HG02885 (cell line): Measurements from ENCODE around the gene MMP2.

Experiments used
- ATAC-seq: cut with Tn5 transposase; IDR thresholded peaks from one replicate; pipeline ENCODE4 v1.9.1; 2021; ENCODE audit warnings: mild to moderate bottlenecking; ENCODE audit not compliant: unreplicated experiment, poor library complexity

The MMP2 gene

DNA sequence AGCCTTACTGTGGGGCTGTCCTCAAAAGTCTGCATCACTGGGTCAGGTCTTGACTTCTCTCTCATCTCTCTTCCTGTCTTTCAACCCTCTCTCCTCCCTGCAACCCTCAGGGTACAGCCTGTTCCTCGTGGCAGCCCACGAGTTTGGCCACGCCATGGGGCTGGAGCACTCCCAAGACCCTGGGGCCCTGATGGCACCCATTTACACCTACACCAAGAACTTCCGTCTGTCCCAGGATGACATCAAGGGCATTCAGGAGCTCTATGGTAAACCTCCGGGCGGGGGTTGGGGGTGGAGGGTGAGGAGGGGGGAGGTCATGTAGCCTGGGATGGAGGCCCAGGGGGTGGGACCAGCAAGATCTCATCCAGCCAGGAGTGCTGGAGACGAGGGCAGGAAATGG is 12.7 kb downstream of the MMP2 start:
- no peak for ATAC-seq

GRCh38 chr16:55492756-55493380 is 13.9 kb downstream of the MMP2 start:
- ATAC-seq: no peak

DNA sequence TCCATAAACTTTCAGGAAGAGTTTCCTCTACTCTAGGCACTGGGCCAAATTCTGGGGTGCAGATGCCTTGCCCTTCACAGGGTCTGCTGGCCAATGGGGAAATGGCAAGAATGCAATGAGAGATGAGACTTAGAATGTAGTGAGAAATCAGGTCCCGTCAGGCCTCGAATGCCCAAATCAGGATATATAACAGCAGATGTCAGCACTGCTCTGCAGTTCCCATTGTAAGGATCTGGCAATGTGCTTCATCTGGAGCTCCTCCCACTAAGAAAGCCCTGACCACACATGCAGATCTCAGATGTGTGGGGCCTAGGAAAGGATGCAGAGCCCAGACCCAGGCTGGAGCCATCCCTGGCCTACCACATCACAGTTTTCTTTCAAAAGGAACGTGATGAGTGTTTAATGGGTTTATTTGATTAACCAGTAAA is 16.0 kb downstream of the MMP2 start:
- no peak for ATAC-seq

DNA sequence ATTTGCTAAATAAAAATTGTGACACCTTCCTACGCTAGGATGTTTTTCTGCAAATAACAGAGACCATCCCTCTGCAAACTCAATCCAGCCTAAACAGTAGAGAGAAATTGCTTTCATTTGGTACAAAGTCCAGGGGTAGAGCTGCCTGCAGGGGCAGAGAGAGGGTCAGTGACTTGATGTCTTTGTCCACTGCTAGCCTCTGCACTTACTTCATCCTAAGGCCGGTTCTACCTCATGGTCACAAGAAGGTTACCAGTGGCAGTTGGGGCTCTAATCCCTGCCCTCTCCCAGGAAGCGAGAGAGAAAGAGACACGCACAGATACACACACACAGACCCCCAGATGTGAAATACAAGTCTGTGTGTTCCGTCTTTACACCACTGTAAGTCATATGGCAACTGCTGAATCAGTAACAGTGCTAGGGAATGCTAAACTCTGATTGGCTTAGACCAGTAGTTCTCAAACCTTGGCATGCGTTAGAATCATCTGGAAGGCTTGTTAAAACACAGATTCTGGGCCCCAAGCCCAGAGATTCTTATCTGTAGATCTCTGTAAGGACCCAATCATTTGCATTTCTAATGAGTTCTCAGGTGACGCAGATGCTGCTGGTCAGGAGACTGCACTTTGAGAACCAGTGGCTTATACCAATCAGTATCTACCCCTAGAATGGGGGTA is 16.8 kb downstream of the MMP2 start:
- no peak for ATAC-seq

DNA sequence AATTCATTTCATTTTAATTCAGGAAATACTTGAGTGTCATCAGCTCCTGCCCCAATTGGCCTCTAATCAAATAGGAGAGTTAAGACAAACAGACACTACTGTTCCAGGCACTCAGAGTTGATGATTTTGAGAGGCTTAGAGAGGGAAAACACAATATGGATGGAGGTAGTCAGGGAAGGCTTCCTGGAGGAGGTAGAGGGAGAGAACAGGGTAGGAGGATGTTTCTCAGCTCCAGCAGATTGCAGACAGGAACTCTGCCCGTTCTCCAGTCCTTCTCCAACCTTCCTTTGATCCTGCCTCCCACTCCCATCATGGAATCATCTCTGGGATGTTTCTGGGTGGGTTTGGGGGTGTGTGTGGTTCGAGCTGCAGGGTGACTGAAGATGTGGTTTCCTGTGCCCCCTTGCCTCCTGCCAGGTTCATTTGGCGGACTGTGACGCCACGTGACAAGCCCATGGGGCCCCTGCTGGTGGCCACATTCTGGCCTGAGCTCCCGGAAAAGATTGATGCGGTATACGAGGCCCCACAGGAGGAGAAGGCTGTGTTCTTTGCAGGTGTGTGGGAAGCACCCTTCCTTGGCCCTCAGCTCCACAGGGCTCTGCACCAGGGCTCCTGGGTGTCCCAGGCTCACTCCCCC is 17.6 kb downstream of the MMP2 start:
- ATAC-seq: no peak

GRCh38 chr16:55497558-55497957 is 18.6 kb downstream of the MMP2 start:
- ATAC-seq: no peak

- no peak for ATAC-seq
These were observed 19.1 kb downstream of the MMP2 start for GRCh38 chr16:55498101-55498500.

DNA sequence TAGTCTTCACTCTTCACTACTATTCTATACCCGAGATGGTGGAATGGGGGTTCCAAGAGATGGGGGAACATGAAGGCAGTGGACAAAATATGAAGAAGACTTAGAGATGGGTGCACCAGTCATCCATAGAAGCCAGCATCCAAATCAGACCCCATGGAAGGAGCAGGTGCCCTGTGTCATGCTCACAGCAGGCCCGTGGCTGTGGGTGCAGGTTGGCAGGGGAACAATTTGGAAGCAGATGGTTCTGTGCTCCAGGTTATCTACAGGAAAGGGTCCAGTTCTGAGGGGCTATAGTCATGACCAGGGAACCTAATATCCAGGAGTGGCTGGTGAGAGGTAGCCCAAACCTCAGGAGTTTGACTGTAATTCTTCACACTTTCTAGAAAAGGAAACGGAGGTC is 20.3 kb downstream of the MMP2 start:
- ATAC-seq: no peak

- no peak for ATAC-seq
These were observed 21.0 kb downstream of the MMP2 start for GRCh38 chr16:55499951-55500529.

DNA sequence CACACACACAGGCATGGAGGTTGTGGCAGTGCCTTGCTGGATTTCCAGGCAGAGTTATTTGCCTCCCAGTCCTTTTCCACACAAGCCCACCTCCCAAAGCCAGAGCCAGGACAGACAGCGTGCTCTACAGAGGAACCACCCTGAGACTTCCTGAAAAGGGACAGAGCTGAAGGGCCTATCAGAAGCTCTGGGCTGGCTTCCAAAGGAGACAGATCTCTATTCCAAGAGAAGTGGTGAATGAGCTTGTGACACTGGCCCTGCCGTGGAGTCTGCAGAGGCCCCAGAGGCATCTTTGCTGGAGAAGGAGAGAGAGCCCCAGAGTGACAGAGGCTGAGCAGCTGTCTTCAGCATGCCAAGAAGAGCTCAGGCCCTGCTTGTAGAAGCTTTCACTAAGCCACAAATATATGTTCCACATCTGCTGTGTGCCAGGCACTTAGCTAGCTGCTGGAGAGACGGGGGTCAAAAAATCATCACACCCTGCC is 21.6 kb downstream of the MMP2 start:
- ATAC-seq: no peak

GRCh38 chr16:55501549-55502322 is 22.7 kb downstream of the MMP2 start:
- ATAC-seq: no peak

DNA sequence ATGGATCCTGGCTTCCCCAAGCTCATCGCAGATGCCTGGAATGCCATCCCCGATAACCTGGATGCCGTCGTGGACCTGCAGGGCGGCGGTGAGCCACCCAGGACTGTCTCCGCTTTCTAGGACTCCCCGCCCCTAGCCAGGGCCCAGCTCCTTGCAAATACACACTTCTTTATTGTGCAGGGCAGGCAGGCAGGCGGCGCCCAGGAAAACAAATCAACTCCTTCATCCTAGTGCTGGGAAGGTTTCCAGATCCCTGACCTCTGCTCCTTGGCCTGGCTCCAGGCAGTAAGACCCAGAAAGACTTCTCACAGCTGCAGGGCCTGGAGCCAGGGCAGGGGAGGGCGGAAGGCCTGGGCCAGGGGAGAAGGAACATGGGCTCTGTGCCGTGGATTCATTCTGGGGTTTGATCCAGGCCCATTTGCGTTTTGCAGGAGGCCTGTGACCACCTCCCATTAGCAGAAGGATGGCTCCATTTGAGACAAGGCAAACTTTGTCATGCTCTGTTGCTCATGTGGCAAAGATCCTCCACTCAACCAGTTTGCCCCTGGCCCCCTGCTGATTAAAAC is 23.9 kb downstream of the MMP2 start:
- no peak for ATAC-seq

- ATAC-seq: no peak
These were observed 24.9 kb downstream of the MMP2 start for GRCh38 chr16:55503726-55504550.

GRCh38 chr16:55505333-55506015 is 26.5 kb downstream of the MMP2 start:
- ATAC-seq: no peak

GRCh38 chr16:55506083-55506482 is 27.1 kb downstream of the MMP2 start:
- ATAC-seq: no peak

DNA sequence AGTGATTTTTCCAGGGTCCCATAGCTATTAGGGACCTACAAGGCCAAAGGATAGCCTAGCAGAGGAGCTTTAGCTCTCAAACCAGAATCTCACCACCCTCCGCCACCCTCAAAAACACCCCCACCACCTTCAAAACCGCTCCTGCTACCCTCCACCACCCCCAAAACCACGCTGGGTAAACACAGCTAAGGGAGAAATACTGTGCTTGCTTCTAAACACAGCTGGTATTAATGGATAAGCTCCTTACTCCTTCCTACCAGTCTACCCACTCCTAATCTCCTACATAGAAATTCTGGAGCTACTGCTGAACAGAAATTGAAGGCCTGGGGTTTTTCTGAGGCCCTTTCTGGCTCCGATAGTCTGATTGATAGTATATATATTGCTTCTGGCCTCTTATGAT is 27.7 kb downstream of the MMP2 start:
- ATAC-seq: no peak

DNA sequence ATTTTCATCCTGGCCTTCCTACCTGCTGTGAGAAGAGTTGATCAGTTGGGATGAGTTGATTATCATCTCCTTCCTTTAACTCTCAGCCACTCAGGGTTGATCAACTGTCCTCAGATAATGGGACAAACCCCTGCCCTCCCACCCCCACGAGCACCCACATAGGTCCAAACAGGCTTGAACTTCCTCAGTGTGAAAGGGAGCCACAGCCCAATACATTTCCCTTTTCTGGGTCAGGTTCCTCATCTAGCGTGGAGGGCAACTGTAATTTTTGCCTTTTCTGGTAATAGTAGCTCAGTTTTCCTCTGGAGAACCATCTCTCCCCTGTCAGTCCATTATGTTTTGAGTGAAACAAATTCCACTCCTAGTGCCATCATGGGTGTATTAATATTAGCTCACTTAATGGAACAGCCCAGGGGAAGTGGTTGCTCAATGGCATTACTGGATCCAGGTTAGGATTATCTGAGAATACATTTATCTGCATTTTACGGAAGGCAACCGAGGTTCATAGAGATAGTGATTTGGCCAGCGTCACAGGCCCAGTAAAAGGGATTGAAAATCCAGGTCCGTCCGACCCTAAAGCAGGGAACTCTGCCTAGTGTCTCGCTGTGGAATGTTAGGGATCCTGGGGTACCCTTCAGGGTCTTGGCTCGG is 29.4 kb downstream of the MMP2 start:
- ATAC-seq: no peak
